GM12878 (cell line): ENCODE results near the gene STAT4. TPM values are rescaled to one million over a fixed set of nuclear protein-coding genes. Genes with fewer than 3 reads are reported as not detected.

Experiments used
- ATAC-seq: fragments of 200-7000 bp; cut with Tn5 transposase; 3 replicates; pipeline ENCODE4 v1.9.1; 2020; ENCODE audit warnings: mild to moderate bottlenecking, moderate library complexity
- BruUV-seq: library from RNA; stranded (reverse); fragments of 400-500 nt; replicated peaks from 2 replicates; lab custom pipeline; 2021; lab: Mats Ljungman, UMichigan
- CTCF ChIA-PET: fragments of 300-600 bp; sonication (Branson Sonifier 250); formaldehyde crosslinking; extraction: SDS; loops from one replicate; lab custom pipeline; 2021; ENCODE audit warnings: inconsistent platforms; lab: Yijun Ruan, JAX
- POLR2A ChIA-PET: fragments of 350-600 bp; formaldehyde crosslinking; extraction: SDS; loops from one replicate; lab custom pipeline; 2021; ENCODE audit warnings: inconsistent platforms; lab: Charles Lee
- RAD21 ChIA-PET: fragments of 300-600 bp; sonication (Branson Sonifier 250); formaldehyde crosslinking; loops from one replicate; lab custom pipeline; 2023; ENCODE audit warnings: antibody characterized with exemption; ENCODE audit not compliant: unreplicated experiment; lab: Charles Lee
- SMC1A ChIA-PET: fragments of 300-600 bp; sonication (Branson Sonifier 250); formaldehyde crosslinking; loops from one replicate; lab custom pipeline; 2023; ENCODE audit not compliant: unreplicated experiment, uncharacterized antibody; lab: Charles Lee
- DNase-seq: peaks from one replicate; pipeline ENCODE4 v3.0.0-alpha.2; 2011; ENCODE audit warnings: low read depth, low spot score
- FAIRE-seq: peaks from 3 replicates; lab custom pipeline; 2011; peaks lifted over from hg19 to GRCh38; lab: Jason Lieb, UNC
- H2AFZ ChIP-seq: 2 replicates; pipeline ENCODE4 v1.6.0; 2011; ENCODE audit warnings: low read depth, low read length, control low read depth; ENCODE audit not compliant: control insufficient read depth
- H3K27ac ChIP-seq: 2 replicates; pipeline ENCODE4 v1.5.1; 2011; ENCODE audit warnings: control low read depth; ENCODE audit not compliant: control insufficient read depth, insufficient read depth
- H3K27me3 ChIP-seq, 2 experiments: replicated peaks in 1 of 2; 2 replicates each; pipeline versions ENCODE4 v1.6.0 to v1.6.1; 2011; ENCODE audit warnings: low read length in 1 of 2; ENCODE audit not compliant: control insufficient read depth in 2 of 2, insufficient read depth in 2 of 2
- H3K36me3 ChIP-seq, 2 experiments: 2 replicates each; pipeline ENCODE4 v1.5.1; 2011; ENCODE audit warnings: low read length in 1 of 2; ENCODE audit not compliant: control insufficient read depth in 2 of 2, insufficient read depth in 2 of 2
- H3K4me1 ChIP-seq: 2 replicates; pipeline ENCODE4 v1.6.1; 2011; ENCODE audit warnings: mild to moderate bottlenecking, low read length, moderate library complexity, mixed read lengths; ENCODE audit not compliant: control insufficient read depth, insufficient read depth
- H3K4me2 ChIP-seq: 2 replicates; pipeline ENCODE4 v1.6.0; 2011; ENCODE audit warnings: control low read depth; ENCODE audit not compliant: control insufficient read depth, insufficient read depth
- H3K4me3 ChIP-seq: fragments of 200-600 bp; sonication (generic); 2 replicates; pipeline ENCODE4 v1.5.1; 2016
- H3K79me2 ChIP-seq: 2 replicates; pipeline ENCODE4 v1.6.0; 2011; ENCODE audit warnings: low read length; ENCODE audit not compliant: control insufficient read depth, insufficient read depth
- H3K9ac ChIP-seq: 2 replicates; pipeline ENCODE4 v1.8.0; 2011; ENCODE audit warnings: low read length, control low read depth, mixed read lengths; ENCODE audit not compliant: control insufficient read depth, insufficient read depth
- H3K9me3 ChIP-seq: replicated peaks from 3 replicates; pipeline ENCODE4 v1.5.1; 2011; ENCODE audit warnings: mild to moderate bottlenecking, low read length; ENCODE audit not compliant: control insufficient read depth, insufficient read depth
- H4K20me1 ChIP-seq: 2 replicates; pipeline ENCODE4 v1.6.0; 2011; ENCODE audit not compliant: control insufficient read depth, insufficient read depth
- BHLHE40 ChIP-seq, 2 experiments: fragments of 450-650 bp in 1 of 2; IDR thresholded peaks; 2 replicates each; pipeline ENCODE4 v1.6.1; 2011 to 2017; ENCODE audit warnings: low read depth in 2 of 2, borderline replicate concordance in 1 of 2, improper control_type of control experiment in 1 of 2, low read length in 1 of 2, mild to moderate bottlenecking in 1 of 2
- BMI1 ChIP-seq: fragments of 450-650 bp; IDR thresholded peaks from 2 replicates; pipeline ENCODE4 v1.6.1; 2016; ENCODE audit warnings: mild to moderate bottlenecking, moderate library complexity, borderline replicate concordance
- MEF2A ChIP-seq: IDR thresholded peaks from 2 replicates; pipeline ENCODE4 v1.6.1; 2011; ENCODE audit warnings: low read depth, mild to moderate bottlenecking, low read length, moderate library complexity; ENCODE audit not compliant: insufficient read depth
- PRDM15 ChIP-seq: fragments of 450-650 bp; formaldehyde crosslinking; IDR thresholded peaks from 2 replicates; pipeline ENCODE4 v1.4.0; 2020; ENCODE audit warnings: mild to moderate bottlenecking, moderate library complexity
- STAT3 ChIP-seq: IDR thresholded peaks from 2 replicates; pipeline ENCODE4 v1.6.1; 2011; ENCODE audit warnings: low read depth, low read length, improper control_type of control experiment
- TCF12 ChIP-seq: IDR thresholded peaks from 2 replicates; pipeline ENCODE4 v1.6.1; 2011; ENCODE audit warnings: low read depth, mild to moderate bottlenecking, low read length
- ZBTB40 ChIP-seq: fragments of 450-650 bp; IDR thresholded peaks from 2 replicates; pipeline ENCODE4 v1.6.1; 2016; ENCODE audit warnings: mild to moderate bottlenecking, moderate library complexity, borderline replicate concordance
- ZNF217 ChIP-seq: fragments of 450-650 bp; IDR thresholded peaks from 2 replicates; pipeline ENCODE4 v1.6.1; 2017; ENCODE audit warnings: antibody characterized with exemption, mild to moderate bottlenecking
- ZNF687 ChIP-seq: fragments of 450-650 bp; IDR thresholded peaks from 2 replicates; pipeline ENCODE4 v1.6.1; 2017; ENCODE audit warnings: mild to moderate bottlenecking, moderate library complexity
- WGBS: methylation state at CpG from one replicate; pipeline ENCODE4 v1.1.6; 2016; ENCODE audit warnings: low lambda C conversion rate; ENCODE audit not compliant: insufficient replicate concordance, insufficient coverage; ENCODE audit errors: missing lambda C conversion rate; 5-methylcytosine and 5-hydroxymethylcytosine counted together
- in situ Hi-C: fragments of 300-500 bp; cut with MboI; formaldehyde crosslinking; loops from 9 replicates; pipeline ENCODE4 v1.14.3; 2018; ENCODE audit warnings: mixed read lengths
- intact Hi-C: fragments of 100-400 bp; cut with micrococcal nuclease; formaldehyde crosslinking; loops from one replicate; pipeline ENCODE4 v1.14.2; 2022; ENCODE audit not compliant: unreplicated experiment
- polyA plus RNA-seq, 11 experiments: library from polyadenylated mRNA; depleted of rRNA in 4 of 11; unstranded in 6 of 11; stranded (reverse) in 5 of 11; fragments of >200 nt; fragmentation: Nextera tagmentation in 4 of 11; fragmentation: Illumina TruSeq in 1 of 11; extraction: Ambion mirVana in 4 of 11; extraction: Trizol in 1 of 11; gene quantifications; 1 replicate in 1 of 11; 2 replicates in 10 of 11; pipeline versions ENCODE4 v1.2.1 to v1.2.3, GENCODE V29; 2011 to 2016; ENCODE audit warnings: inconsistent platforms in 2 of 11, missing spikeins in 2 of 11, low read depth in 1 of 11
- total RNA-seq, 4 experiments: library from RNA; depleted of rRNA in 3 of 4; stranded (reverse); fragments of >200 nt in 3 of 4; fragmentation: Illumina TruSeq in 1 of 4; extraction: Trizol in 1 of 4; gene quantifications; 2 replicates each; pipeline versions ENCODE4 v1.2.1 to v1.2.3, GENCODE V29; 2013 to 2021

The STAT4 gene
- total and polyA plus RNA-seq, 10 of the 15 experiments (the other 5 are each of a cell fraction or from before 2014, with no cell fraction given) = 3.1 to 9.3 (median 7.1) TPM

- Histone ChIP-seq H3K4me2 (no peak overlapping the region), H3K27me3 (no peaks in the 10 kb centered on the region; a peak in 1 of 4 replicates), H3K36me3 (no peaks in the 10 kb centered on the region), H2AFZ (no peak overlapping the region), H3K9ac (no peak overlapping the region), H4K20me1 (no peaks in the 10 kb centered on the region), H3K4me1 (no peaks in the 10 kb centered on the region), H3K9me3 (no peaks in the 10 kb centered on the region), H3K27ac (no peak overlapping the region), H3K4me3 (no peak overlapping the region), H3K79me2 (no peaks in the 10 kb centered on the region)
- FAIRE-seq = no peak
- ChIA-PET CTCF (interaction anchor here (0.5 to 18.5 kb wide), 13 partner anchors 14 to 399 kb away, joined by 3 to 659 read pairs (median 3); no protein-coding TSS in a partner anchor), POLR2A (interaction anchor here (1.0 kb wide), 1 partner anchor 108 kb away, joined by 4 read pairs; no protein-coding TSS in a partner anchor), RAD21 (interaction anchor here (0.8 to 12.1 kb wide), 3 partner anchors 56 to 365 kb away, joined by 3 to 324 read pairs (median 3); no protein-coding TSS in a partner anchor), SMC1A (interaction anchor here (0.7 to 5.0 kb wide), 12 partner anchors 11 to 381 kb away, joined by 3 to 51 read pairs (median 4); no protein-coding TSS in a partner anchor)
- WGBS = 0% methylated on average over 2 of the region's 2 CpGs
- intact Hi-C loops = no loop called here
- no TSS peak for BruUV-seq
- no peak for DNase-seq
- in situ Hi-C loops = no loop called here
- no peak for ATAC-seq
- TF ChIP-seq ZNF687 = no peak
- no peak for TF ChIP-seq BHLHE40 (IDR thresholded peaks at IDR 0.05; ENCODE audit: borderline replicate concordance in 1 of 2, low read depth in 2 of 2, low read length in 1 of 2)
- no peak for TF ChIP-seq BMI1
- TF ChIP-seq MEF2A = no peak
- no peak for TF ChIP-seq STAT3
- no peak for TF ChIP-seq PRDM15 (CRISPR knock-in tag)
- no peak for TF ChIP-seq TCF12
- TF ChIP-seq ZBTB40 = no peak
- TF ChIP-seq ZNF217 = no peak
These were observed 7.4 kb upstream of the STAT4 start for GRCh38 chr2:191158193-191158592.
